Hematopoietic multipotent progenitor cell treated with erythropoietin and hydrocortisone succinate and interleukin-3 and kit ligand, for 8 days (in vitro differentiated cells): ENCODE measurements around the gene CAMTA1.

Experiments used
- DNase-seq: peaks from one replicate; pipeline ENCODE4 v3.0.0-alpha.2; 2015

Gene CAMTA1

GRCh38 chr1:7578206-7578605, 793.0 kb downstream of the CAMTA1 start:
- DNase-seq = no peak

GRCh38 chr1:7579016-7579415, 793.8 kb downstream of the CAMTA1 start:
- DNase-seq = no peak

DNA sequence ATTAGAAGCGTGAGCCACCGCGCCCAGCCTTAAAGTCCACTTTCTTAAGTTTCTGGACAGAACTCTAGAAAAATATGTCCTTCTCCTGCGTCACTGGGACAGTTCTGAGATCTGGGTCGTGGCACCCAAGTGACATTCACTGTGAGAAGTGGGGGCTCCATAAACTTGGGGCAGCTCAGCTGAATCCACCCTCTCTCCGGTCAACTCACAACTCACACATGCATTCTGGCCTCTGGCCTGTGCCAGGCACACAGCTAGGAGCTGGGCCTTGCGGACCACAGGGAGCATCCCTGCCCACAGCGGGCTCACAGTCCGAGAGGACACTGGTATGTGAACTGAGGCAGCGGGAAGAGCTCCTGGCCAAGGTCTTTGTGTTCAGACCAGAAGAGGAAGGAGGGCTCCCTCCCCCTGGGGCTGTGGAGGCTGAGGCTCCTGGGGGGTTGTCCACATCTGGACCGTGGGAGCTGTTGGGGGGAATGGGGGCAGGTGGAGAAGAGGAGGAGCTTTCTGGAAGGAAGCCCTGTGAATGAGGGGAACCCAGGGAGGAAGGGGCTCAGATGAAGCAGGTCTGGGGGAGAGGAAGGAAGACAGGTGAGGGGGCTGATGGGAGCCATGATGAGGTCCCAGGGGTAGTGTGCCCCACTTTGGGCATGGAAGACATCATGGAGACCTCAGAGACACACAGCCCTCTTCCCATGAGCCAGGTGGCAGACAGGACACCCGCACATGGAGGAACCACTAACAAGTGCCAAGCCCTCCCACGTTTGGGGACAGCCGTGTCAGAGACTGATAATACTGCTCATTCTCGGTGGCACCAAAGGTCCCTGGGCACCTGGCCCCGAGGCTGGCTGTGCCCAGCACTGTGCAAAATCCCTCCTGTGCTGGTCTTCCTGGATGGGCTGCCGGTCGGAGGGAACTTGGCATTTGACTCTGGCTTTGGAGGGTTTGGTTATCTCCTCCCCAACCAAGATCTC, 794.9 kb downstream of the CAMTA1 start:
- no peak for DNase-seq

- DNase-seq = no peak
Observed at GRCh38 chr1:7580923-7581753, 795.9 kb downstream of the CAMTA1 start.

GRCh38 chr1:7581754-7582459, 796.7 kb downstream of the CAMTA1 start:
- no peak for DNase-seq

DNA sequence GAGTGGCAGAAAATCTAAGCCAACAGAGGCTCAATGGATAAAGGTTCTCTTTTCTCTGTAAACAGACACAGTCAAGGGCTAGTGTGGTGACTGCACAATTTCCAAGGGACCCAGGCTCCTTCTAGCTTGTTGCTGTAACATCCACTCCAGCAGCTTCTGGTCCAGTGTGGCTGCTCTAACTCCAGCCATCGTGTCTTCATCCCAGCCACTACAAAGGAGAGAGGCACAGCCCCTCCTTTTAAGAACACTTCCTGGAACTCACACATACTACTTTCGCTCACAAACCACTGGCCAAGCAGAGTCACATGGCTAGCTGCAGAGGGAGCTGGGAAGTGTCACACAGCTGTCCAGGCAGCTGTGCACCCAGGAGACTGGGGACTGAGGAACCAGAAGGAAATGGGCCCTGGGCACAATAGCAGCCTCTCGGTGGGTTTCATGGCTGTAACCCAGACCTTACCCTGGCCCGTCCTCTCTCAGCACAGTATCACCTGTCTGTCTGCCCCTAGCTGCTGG, 797.3 kb downstream of the CAMTA1 start:
- no peak for DNase-seq

DNA sequence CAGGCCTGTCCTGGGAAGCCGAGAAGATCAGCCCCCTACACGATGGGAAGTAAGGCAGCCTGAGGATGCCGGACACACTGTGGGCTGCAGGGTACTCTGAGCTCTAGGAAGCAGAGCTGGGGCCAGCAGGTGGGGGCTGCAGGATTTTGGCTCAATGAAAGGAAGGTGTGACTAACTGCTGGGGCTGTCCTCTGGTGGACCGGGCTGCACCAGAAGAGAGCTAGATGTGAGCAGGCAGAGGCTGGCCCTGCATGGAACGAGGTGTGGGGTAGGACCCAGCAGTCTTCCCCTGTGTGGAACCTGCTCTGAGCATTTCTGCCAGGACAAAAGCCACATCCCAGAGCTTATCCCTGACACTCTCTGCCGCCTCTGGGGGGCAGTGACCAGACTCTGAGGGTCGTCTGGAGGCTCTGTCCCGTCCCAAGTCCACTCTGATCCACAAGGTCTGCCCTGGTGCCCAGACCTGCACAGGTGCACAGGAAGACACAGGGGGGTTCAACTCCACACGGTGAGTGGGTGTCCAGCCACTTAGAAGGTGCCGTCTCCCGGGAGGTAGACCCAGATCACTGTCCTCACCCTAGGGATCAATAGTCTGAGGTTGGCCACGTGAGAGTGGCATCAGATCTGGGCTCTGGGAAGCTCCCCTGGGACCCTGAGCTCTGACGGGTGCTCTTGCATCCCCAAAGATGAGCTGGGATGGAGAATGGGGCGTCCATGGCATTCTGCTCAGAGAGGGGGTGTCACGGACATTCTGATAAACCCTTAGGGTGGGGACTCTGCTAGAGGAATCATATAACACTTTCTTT, 798.2 kb downstream of the CAMTA1 start:
- DNase-seq = no peak

- DNase-seq = no peak
Observed at GRCh38 chr1:7584157-7584556, 798.9 kb downstream of the CAMTA1 start.

- DNase-seq = no peak
Observed at GRCh38 chr1:7584643-7585042, 799.4 kb downstream of the CAMTA1 start.

DNA sequence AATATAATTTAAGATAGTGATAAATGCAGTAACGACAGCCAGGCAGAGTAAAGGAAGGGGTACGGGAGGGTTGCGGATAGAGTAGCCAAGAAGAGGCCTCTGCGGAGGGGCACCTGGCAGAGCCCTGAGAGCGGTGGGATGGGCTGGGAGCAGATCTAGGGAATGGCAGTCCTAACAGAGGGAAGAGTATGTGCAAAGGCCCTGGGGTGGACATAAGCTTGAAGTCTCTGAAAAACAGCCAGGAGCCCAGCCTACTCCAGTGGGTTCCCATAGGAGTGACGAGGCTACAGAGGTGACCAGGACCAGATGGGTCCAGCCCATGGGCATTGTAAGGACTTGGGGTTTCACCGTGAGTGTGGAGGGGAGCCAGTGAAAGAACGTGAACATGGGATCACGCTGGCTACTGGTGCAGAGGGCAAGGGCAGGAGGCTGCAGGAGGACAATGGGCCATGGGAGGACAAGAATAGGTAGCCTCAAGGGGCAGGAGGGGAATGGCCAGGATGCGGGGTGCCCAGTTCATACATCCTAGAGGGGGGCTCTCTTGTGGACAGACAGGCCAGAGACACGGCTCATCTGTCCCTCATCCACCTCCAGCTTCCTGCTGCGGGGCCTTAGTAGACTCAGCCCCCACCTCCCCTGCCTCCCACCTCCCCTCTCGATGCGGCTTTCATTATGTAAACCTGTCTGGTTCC, 800.1 kb downstream of the CAMTA1 start:
- no peak for DNase-seq

DNA sequence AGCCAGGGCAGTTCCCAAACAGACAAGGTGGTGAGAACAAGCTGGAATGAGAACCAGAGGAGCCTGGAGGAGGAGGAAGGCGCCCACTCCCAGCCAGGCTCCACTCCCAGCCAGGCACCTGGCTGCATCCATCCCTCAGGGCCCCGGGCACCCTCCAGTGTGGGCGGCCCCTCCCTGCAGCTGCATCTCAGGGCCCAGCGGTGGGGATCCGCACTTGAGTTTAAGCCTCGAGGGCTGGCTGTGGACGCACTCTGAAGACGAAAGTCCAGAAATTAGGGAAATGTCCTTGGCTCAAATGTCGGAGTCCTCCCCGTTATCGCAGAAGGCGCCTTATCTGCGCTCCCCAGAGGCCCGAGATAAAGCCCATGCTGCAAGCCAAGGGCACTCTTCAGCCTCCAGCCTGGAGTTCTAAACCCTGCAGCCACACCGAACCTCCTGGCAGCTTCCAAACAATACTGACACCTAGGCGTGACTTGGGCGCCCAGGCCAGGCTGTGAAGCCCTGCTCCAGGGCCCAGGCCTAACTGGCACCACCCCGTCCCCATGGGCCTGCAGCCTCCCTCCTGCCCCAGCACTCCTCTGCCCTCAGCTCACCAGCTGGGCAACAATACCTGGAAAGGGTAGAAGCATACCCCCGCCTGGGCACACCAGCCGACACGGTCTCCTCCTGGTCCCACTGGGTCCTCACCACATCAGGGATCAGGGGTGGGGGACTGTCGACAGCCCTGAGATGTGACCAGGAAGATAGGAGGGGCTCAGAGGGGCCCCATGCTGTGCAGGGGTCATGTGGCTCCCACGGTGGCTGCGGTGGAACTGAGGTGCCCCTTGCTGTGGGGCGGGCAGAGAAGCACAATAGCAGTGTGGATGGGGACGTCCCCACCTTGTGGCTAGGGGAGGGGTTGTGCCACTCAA, 801.0 kb downstream of the CAMTA1 start:
- peak; percentile 61 for DNase-seq

DNA sequence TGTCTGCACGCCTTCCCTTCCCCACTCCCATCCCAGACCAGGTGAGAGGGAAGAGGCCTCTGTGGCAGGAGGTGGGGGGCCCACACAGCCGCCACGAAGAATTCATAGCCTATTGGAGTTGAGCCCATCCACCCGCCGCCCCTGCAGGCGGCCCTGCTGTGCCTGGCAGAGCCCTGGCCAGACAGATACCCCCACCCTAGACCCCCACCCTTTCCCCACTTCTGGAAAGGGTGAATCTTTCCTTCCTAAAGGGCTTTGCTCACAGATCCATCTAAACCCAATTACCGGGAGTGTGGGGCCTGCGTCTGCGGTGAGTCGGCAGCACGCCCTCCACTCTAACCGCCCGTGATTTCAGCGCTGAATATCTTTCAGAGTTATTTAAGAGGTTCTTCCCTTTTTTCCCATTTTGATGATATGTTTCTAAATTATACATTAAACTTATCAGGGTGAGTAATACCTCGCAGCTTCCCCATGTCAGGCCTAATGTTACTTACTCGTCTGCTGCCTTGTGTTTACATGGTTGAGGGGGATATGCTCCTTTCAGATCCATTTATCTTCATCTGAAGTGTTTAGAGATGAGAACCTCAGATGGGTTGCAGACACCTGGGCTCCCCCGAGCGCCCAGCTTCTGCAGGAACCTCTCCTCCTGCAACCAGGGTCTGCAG, 802.0 kb downstream of the CAMTA1 start:
- no peak for DNase-seq

GRCh38 chr1:7587773-7588456, 802.7 kb downstream of the CAMTA1 start:
- no peak for DNase-seq

- no peak for DNase-seq
Observed at GRCh38 chr1:7588457-7588827, 803.2 kb downstream of the CAMTA1 start.

DNA sequence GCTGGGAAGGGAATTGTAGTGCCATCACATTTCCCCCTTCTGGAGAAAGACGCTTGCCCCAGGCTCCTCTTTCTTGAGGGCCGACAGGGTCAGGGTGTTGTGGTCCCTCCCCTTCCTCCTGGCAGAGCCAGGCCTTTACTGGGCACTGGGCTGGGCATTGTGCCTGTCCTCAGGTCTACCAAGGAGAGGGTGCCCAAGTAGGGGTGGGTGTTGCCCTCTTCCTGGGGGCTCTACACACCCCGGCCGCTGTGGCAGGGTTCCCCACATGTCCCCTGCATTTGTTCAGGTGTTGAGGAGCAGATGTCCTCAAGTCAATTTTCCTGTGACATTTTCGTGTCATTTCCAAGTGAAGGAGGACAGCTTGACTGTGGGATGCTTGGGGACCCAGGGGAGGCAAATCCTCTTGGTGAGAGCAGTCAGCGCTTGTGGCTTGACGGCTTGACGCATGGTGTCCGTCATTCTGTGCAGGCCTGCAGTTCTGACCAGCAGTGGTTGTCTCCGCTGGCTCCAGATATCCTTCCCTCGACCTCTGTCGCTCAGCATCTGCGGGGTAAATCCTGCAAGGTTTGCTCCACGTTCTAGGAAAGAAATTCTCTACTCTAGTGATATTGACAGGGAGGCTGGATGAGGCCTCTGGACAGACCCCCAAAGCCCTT, 804.0 kb downstream of the CAMTA1 start:
- DNase-seq = no peak

DNA sequence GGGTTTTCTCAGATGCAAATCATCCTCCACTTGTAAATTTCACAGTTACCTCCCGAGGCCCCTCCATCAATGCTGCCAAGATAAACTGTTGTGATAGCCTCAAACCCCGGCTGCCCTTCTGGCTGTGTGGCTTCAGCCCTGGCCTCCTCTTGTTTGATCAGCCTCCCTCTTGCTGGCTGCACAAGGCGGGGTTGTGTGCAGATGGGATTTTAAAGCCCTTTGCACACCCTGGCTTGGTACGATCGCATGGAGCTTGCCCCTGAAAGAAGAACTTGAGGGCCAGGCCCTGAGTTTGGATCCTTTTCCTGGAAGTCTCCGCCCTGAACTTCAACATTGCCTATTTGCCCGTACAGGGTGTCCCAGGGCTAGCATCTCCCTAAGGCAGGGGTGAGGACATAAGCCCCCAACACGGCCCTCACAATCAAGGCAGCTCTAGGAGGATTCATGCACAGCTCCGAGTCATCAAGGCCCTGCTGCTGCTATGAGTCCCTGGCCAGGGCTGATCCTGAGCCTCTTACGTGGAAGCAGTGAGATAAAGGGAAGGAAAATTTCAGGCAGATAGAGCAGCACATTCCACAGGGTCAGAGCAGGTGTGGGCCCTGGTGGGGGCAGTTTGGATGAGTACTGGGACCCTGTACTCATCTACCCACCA, 804.6 kb downstream of the CAMTA1 start:
- DNase-seq = no peak

DNA sequence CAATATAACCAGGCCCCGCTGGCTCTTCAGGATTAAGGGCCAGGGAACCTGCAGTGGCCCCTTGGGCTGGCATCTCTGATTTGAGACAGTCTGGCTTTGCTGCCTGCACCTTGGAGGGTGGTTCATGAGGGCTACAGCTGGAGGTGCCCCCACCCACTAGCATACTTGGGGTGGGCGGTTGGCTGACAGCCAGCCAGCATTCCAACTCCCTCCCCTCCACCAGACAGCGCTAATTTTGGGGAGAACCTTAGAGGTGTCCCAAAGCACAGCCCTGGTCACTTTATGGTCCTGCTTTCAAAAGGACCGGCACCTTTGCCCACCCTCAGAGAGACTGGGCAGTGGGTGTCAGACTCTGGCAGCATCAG, 805.2 kb downstream of the CAMTA1 start:
- no peak for DNase-seq

DNA sequence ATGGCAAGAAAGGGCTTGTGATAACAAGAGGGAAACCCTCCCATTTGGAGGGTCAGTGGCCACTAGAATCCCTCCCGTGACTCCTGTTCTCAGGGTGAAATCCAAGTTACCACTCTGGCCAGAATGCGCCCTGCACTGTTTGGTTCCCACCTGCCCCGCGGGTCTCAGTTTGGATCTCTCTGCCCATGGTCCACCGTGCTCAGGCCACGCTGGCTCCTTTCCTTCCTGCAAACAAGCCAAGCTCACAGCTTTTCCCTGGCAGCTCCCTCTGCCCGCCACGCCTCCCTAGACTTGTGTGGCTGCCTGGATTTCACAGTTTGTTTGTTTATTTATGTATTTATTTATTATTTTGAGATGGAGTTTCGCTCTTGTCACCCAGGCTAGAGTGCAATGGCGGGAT, 806.3 kb downstream of the CAMTA1 start:
- DNase-seq = no peak
